Keratinocyte (primary cell): Measurements from ENCODE around the gene INSYN1. TPM values are rescaled to one million over a fixed set of nuclear protein-coding genes. Genes with fewer than 3 reads are reported as not detected.

Source experiments
- DNase-seq: peaks from one replicate; pipeline ENCODE4 v3.0.0-alpha.2; 2011; ENCODE audit warnings: low read depth, missing footprints, low spot score
- FAIRE-seq: peaks from 2 replicates; lab custom pipeline; 2011; peaks lifted over from hg19 to GRCh38; lab: Jason Lieb, UNC
- H2AFZ ChIP-seq: 2 replicates; pipeline ENCODE4 v1.6.0; 2012; ENCODE audit warnings: low read length, control low read depth, inconsistent platforms; ENCODE audit not compliant: control insufficient read depth
- H3K27ac ChIP-seq: 2 replicates; pipeline ENCODE4 v1.5.1; 2011; ENCODE audit warnings: low read length; ENCODE audit not compliant: control insufficient read depth, insufficient read depth
- H3K27me3 ChIP-seq: 3 replicates; pipeline ENCODE4 v1.6.0; 2011; ENCODE audit warnings: low read length; ENCODE audit not compliant: control insufficient read depth, insufficient read depth; ENCODE audit errors: extremely low read depth
- H3K36me3 ChIP-seq, 2 experiments: 2 replicates in 1 of 2; 3 replicates in 1 of 2; pipeline ENCODE4 v1.5.1; 2011; ENCODE audit warnings: low read length in 2 of 2, mild to moderate bottlenecking in 1 of 2; ENCODE audit not compliant: control insufficient read depth in 2 of 2, insufficient read depth in 2 of 2; ENCODE audit errors: extremely low read depth in 1 of 2
- H3K4me1 ChIP-seq: 3 replicates; pipeline ENCODE4 v1.5.1; 2011; ENCODE audit warnings: low read length; ENCODE audit not compliant: control insufficient read depth, insufficient read depth; ENCODE audit errors: extremely low read depth
- H3K4me2 ChIP-seq: 3 replicates; pipeline ENCODE4 v1.6.0; 2011; ENCODE audit warnings: low read depth, low read length; ENCODE audit not compliant: control insufficient read depth, insufficient read depth; ENCODE audit errors: extremely low read depth
- H3K4me3 ChIP-seq, 3 experiments: fragments of 200-600 bp in 1 of 3; sonication (generic) in 1 of 3; 2 replicates in 2 of 3; 3 replicates in 1 of 3; pipeline ENCODE4 v1.5.1; 2011 to 2016; ENCODE audit warnings: low read length in 3 of 3, mild to moderate bottlenecking in 3 of 3, control low read depth in 2 of 3, inconsistent platforms in 1 of 3, low read depth in 1 of 3, mixed read lengths in 1 of 3, mixed run types in 1 of 3, moderate library complexity in 1 of 3; ENCODE audit not compliant: control insufficient read depth in 2 of 3, insufficient read depth in 2 of 3; ENCODE audit errors: extremely low read depth in 1 of 3
- H3K79me2 ChIP-seq: 2 replicates; pipeline ENCODE4 v1.6.0; 2012; ENCODE audit warnings: low read length; ENCODE audit not compliant: control insufficient read depth, insufficient read depth
- H3K9ac ChIP-seq: 3 replicates; pipeline ENCODE4 v1.6.0; 2011; ENCODE audit warnings: low read length; ENCODE audit not compliant: control insufficient read depth, insufficient read depth; ENCODE audit errors: extremely low read depth
- H3K9me1 ChIP-seq: 3 replicates; pipeline ENCODE4 v1.6.0; 2011; ENCODE audit warnings: low read length; ENCODE audit not compliant: control insufficient read depth, insufficient read depth; ENCODE audit errors: extremely low read depth
- H3K9me3 ChIP-seq: 2 replicates; pipeline ENCODE4 v1.5.1; 2012; ENCODE audit warnings: low read depth, low read length; ENCODE audit not compliant: control insufficient read depth
- H4K20me1 ChIP-seq: 3 replicates; pipeline ENCODE4 v1.6.0; 2011; ENCODE audit warnings: low read length; ENCODE audit not compliant: control insufficient read depth, insufficient read depth; ENCODE audit errors: extremely low read depth
- CTCF ChIP-seq, 3 experiments: IDR thresholded peaks in 1 of 3; conservative IDR thresholded peaks in 1 of 3; optimal IDR thresholded peaks in 1 of 3; 2 replicates in 2 of 3; 3 replicates in 1 of 3; pipeline versions ENCODE3 to v1.5.1; 2011; ENCODE audit warnings: low read length in 3 of 3, mild to moderate bottlenecking in 3 of 3, moderate library complexity in 2 of 3, control low read depth in 1 of 3, inconsistent platforms in 1 of 3; ENCODE audit not compliant: insufficient read depth in 2 of 3; ENCODE audit errors: extremely low read depth in 1 of 3
- EZH2 ChIP-seq: IDR thresholded peaks from one replicate; pipeline ENCODE4 v1.6.1; 2012; ENCODE audit warnings: inconsistent platforms, mild to moderate bottlenecking, low read length, moderate library complexity
- dilution Hi-C: fragments of 300-500 bp; cut with MboI; formaldehyde crosslinking; loops from one replicate; pipeline ENCODE4 v1.7.0; 2020; ENCODE audit warnings: low sequenced_read_pairs; ENCODE audit not compliant: extremely low pct_ligation_motif_present
- polyA plus RNA-seq, 5 experiments: library from polyadenylated mRNA; depleted of rRNA in 3 of 5; stranded (reverse) in 3 of 5; stranded (forward) in 1 of 5; unstranded in 1 of 5; fragments of >200 nt; gene quantifications; 1 replicate in 1 of 5; 2 replicates in 3 of 5; 3 replicates in 1 of 5; pipeline versions ENCODE4 v1.2.1 to v1.2.3, GENCODE V29; 2011 to 2012; ENCODE audit warnings: missing spikeins in 2 of 5, low read depth in 1 of 5, low replicate concordance in 1 of 5

Gene INSYN1
- polyA plus RNA-seq, 1 donor (not counting 4 experiments of a cell fraction or from before 2014, with no cell fraction given): 0.47 TPM

DNA sequence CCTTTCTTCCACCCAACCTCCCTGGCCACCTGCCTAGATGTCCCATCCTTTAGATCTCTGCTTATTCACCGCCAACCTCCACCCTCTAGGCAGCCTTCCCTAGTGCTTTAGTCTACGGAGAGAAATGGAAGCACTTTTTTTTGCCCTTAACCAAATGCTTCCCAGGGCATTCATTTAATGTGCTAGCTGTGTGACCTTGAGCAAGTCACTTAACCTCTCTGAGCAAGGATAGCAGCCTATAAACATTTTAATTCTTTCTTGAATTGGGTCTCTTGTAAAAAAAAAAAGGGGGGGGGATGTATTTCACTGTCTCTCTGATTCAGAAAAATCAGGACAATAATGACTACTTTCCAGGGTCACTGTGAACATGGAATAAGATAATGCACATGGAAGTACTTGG lies 3.2 kb upstream of the INSYN1 start:
- Histone ChIP-seq H3K9me1 (no peaks in the 10 kb centered on the region), H3K4me1 (no peaks in the 10 kb centered on the region), H3K27ac (no peak overlapping the region), H4K20me1 (peaks cover 4% of the 10 kb centered on the region), H3K4me3 (no peak overlapping the region), H3K36me3 (no peaks in the 10 kb centered on the region), H3K79me2 (no peaks in the 10 kb centered on the region), H3K9me3 (no peaks in the 10 kb centered on the region), H3K4me2 (no peak overlapping the region), H2AFZ (no peak overlapping the region), H3K9ac (no peak overlapping the region), H3K27me3 (peaks cover 79% of the 10 kb centered on the region)
- dilution Hi-C loops: no loop called here
- TF ChIP-seq CTCF (optimal IDR thresholded peaks at IDR 0.05 in 1 of 3, IDR thresholded peaks at IDR 0.05 in 1 of 3, conservative IDR thresholded peaks at IDR 0.05 in 1 of 3; ENCODE audit: extremely low read depth in 1 of 3, insufficient read depth in 2 of 3, low read length in 3 of 3): no peak
- no peak for TF ChIP-seq EZH2
- FAIRE-seq (no peak), DNase-seq (no peak)

GRCh38 chr15:73755946-73756345 lies 2.8 kb upstream of the INSYN1 start:
- FAIRE-seq (no peak), DNase-seq (no peak)
- no peaks in the 10 kb centered on the region for H3K79me2 ChIP-seq
- no peaks in the 10 kb centered on the region for H3K9me3 ChIP-seq
- peaks cover 80% of the 10 kb centered on the region for H3K27me3 ChIP-seq
- no peak overlapping the region for H3K4me2 ChIP-seq
- no peaks in the 10 kb centered on the region for H3K36me3 ChIP-seq
- H3K4me3 ChIP-seq: no peak overlapping the region
- dilution Hi-C loops: no loop called here
- TF ChIP-seq CTCF (optimal IDR thresholded peaks at IDR 0.05 in 1 of 3, IDR thresholded peaks at IDR 0.05 in 1 of 3, conservative IDR thresholded peaks at IDR 0.05 in 1 of 3; ENCODE audit: extremely low read depth in 1 of 3, insufficient read depth in 2 of 3, low read length in 3 of 3): no peak
- no peak for TF ChIP-seq EZH2
- H4K20me1 ChIP-seq: peaks cover 4% of the 10 kb centered on the region
- no peak overlapping the region for H2AFZ ChIP-seq
- H3K4me1 ChIP-seq: no peaks in the 10 kb centered on the region
- no peaks in the 10 kb centered on the region for H3K9me1 ChIP-seq
- H3K27ac ChIP-seq: no peak overlapping the region
- H3K9ac ChIP-seq: no peak overlapping the region
